ENCODE measurements around the gene CNGA4.

GRCh38 chr11:6283453-6284023 lies 44.6 kb downstream of the CNGA4 start:
- no peak for TF ChIP-seq BHLHE40 (IDR thresholded peaks at IDR 0.05; ENCODE audit: low read depth, low read length)
- no peak for TF ChIP-seq MXI1 (IDR thresholded peaks at IDR 0.05; ENCODE audit: borderline replicate concordance, low read depth, low read length)
- no peak for TF ChIP-seq CTCF (conservative IDR thresholded peaks at IDR 0.05; ENCODE audit: low read depth, low read length)
- no peak for TF ChIP-seq NFE2L2 (IDR thresholded peaks at IDR 0.05; ENCODE audit: low read depth, low read length)
- TF ChIP-seq RAD21 (IDR thresholded peaks at IDR 0.05; ENCODE audit: low read length), result no peak
- TF ChIP-seq SMC3 (IDR thresholded peaks at IDR 0.05; ENCODE audit: low read depth, low read length), result no peak
